SKM-1 treated with dmso at 0.1 percent for 144 hours (cell line): ENCODE results near the gene DNMBP.

Source experiments
- DNase-seq: peaks from one replicate; lab custom pipeline; 2025; ENCODE audit not compliant: unreplicated experiment; lab: John Stamatoyannopoulos, UW

Gene DNMBP

GRCh38 chr10:100009793-100010676 lies at the start of gene DNMBP:
TSS of gene DNMBP (minus strand) at chr10:100009947. CDS start at chr10:99972124, 37,823 bp downstream.
- peak; percentile 77 for DNase-seq

DNA sequence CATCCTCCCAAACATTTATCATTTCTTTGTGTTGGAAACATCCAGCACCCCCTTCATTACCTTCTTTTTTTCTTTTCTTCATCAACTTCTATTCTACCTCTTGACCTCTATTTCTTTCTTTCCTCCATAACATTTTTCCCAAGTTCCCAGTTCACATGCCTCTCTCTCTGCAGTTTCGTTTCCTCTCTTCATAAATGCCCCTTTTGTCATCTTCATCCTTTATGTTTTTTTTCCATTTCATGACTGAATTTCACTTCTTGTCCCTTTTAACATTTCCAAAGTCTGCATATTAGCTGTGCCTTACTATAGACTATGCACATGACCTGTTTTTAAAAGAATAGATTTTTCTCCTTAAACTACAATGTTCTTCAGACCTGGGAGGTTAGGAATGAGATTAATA lies 48.2 kb upstream of the DNMBP start:
- DNase-seq, result no peak

GRCh38 chr10:100053686-100054460 lies 44.1 kb upstream of the DNMBP start:
- no peak for DNase-seq

- peak; percentile 71 for DNase-seq
Observed at GRCh38 chr10:100046021-100046486, 36.3 kb upstream of the DNMBP start.

GRCh38 chr10:100045592-100045991 lies 35.8 kb upstream of the DNMBP start:
- DNase-seq, result no peak

DNA sequence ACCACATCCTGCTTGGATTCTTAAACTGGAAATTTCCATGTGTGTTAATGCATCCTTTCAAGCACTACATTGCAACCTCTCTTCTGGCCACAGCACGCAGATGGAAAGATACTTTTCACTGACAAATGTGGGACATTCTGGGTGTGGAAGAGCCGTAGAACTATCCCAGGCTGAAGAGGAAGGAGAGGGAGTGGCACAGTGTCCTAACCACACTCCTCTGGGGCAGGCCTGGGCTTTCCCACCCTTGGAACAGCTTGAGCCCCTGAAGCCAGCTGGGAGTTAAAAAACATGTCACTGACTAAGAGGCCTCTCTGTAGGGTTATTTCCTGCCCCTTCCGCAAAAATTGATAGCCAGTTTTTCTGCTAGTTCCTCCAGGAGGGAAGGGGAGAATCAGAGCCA lies 34.0 kb upstream of the DNMBP start:
- DNase-seq, result no peak

GRCh38 chr10:100043344-100043743 lies 33.6 kb upstream of the DNMBP start:
- DNase-seq, result no peak

DNA sequence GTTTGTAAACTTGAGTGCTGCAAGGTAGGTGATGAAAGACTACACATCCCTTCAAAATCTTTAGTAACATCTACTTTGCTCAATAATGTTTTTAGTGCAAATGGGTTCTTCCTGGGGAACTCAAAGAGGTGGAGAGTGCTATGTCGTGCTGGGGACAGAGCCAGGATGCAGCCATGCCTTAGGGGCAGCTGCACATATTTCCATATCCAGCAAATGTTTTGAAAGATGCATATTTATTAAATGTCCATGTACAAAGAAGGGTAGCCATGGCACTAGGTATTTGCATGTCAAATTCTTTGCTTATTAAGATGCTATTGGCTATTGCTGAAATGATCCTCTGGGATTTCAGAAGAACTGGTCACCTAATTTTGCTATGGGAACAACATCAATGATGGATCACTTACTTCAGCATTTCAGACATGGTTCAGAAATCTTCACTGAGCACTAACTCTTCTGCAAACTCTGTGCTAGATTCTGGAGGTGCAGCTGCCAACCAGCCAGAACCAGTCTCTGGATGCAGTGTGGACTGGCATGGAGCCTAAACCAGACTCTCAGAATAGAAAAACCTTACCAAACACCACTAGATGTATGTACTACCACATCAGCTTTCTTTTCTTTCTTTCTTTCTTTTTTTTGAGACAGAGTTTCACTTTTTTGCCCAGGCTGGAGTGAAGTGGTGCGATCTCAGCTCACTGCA lies 31.7 kb upstream of the DNMBP start:
- DNase-seq, result no peak

GRCh38 chr10:100038561-100039071 lies 28.9 kb upstream of the DNMBP start:
- no peak for DNase-seq

DNA sequence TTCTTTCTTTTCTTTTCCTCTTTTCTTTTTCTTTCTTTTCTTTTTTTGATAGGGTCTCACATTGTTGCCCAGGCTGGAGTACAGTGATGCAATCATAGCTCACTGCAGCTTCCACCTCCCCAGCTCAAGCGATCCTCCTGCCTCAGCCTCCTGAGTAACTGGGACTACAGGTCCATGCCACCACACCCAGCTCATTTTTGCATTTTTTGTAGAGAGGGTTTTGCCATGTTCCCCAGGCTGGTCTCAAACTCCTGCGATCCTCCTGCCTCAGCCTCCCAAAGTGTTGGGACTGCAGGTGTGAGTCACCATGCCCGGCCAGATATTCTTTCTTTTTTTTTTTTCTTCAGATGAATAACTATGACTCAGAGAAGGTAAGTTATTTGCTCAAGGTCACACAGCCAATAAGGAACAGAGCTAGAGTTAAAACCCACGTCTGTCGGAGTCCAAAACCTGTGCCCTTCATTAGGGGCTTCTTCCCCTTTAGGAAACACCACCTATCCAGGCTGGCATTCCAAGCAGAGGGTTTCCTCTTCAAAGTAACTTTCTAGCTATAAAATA lies 28.1 kb upstream of the DNMBP start:
- no peak for DNase-seq

DNA sequence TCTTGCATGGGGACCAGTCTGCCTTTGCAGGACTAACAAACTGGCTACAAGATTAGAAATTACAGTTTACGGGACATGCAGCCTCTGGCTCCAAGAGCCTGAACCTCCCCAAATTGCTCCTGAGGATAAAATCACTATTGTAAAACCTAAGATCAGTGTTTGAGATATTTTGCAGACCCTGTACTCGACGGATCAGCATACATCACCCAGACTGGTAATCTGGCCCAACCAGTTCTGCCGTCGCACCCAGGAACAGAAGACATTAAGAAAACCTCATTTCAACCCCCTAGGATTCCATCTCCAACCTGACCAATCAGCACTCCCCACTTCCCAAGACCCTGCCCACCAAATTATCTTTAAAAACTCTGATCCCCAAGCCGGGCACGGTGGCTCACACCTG lies 27.1 kb upstream of the DNMBP start:
- no peak for DNase-seq

DNA sequence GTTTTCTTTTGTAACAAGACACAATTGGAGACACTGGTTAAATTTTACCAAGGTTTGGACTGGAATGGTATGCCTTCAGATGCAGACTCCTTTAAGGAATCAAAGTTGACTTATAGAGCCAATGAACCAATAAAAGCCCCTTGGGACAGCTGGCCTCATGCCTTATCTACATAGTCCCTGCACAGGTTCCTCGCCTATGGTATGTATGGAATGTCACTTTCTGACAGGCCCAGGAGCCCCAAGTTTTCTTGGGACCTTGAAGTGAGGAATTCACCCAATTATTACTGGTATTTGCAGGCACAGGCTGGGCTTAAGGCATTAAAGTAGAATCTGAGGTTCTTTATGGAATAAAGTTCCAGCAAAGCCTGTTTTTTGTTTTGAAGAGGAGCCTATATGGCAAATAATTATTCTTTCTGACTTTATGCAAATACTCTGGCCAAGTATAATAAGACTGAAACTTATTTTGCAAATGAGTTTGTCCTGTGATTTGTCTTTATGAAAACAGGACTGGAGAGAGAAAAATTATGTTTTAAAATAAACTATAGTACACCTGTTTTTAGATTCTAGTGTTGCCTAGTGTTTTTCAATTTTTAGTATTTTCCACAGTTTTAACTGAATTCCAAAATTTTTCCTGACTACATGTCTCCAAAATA lies 24.1 kb upstream of the DNMBP start:
- no peak for DNase-seq

- DNase-seq, result no peak
Observed at GRCh38 chr10:100027416-100027815, 17.7 kb upstream of the DNMBP start.

DNA sequence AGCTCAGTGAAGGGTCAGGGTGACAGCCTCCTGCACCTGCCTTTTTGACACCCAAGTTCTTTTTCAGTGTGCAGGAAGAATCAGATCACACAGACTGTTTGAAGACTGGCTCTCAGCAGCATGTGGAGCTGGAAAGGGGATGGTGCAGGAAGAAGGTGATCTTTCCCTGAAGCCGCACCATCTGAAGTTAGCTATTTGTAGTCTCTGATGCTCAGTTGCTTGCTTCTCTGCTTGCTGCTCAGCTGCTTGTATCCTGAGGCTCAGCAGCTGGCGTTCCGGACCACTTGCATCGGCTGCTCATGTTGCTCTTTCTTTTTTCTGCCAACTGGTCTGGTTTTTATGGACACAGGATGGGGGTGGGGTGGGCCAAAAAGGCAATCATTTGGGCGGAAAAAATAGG lies 15.8 kb upstream of the DNMBP start:
- no peak for DNase-seq

- no peak for DNase-seq
Observed at GRCh38 chr10:100024748-100025147, 15.0 kb upstream of the DNMBP start.

DNA sequence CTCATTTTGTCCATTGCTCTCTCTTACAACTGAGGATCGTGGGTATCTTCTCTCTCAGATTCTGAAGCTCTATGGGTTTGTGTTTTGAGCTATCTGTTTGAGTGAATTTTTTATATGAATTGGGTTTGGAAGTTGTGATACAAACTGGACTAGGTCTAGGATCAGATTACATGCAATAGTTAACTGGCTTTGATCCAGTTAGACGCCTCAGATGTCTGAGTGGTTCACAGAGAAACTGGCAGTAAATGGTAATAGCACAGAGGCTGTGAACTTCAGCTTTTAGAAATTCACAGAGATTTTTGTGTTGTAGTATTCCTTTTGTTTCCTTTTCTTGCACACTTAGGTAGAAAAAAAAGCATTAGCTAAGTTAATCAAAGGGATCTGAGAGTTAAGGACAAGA lies 12.7 kb upstream of the DNMBP start:
- no peak for DNase-seq

- no peak for DNase-seq
Observed at GRCh38 chr10:100021322-100021721, 11.6 kb upstream of the DNMBP start.

DNA sequence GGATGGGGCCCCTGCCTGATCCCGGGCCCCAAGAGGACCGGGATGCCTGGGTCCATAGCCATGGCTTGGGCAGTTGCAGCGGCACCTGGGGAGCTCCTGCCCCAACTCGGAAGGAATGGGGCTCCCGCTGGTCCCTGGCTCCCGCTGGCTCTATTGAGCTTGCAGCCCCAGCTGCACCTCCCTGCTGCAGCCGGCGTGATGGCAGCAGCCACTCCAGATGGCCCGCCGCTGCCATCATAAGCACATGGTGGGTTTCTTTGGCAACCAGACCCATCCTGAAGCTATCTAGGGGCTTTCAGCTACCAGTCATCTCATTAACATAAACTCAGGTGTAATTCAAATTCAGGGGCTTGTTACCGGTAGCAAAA lies 11.1 kb upstream of the DNMBP start:
- no peak for DNase-seq

- DNase-seq, result no peak
Observed at GRCh38 chr10:100020142-100020885, 10.6 kb upstream of the DNMBP start.

DNA sequence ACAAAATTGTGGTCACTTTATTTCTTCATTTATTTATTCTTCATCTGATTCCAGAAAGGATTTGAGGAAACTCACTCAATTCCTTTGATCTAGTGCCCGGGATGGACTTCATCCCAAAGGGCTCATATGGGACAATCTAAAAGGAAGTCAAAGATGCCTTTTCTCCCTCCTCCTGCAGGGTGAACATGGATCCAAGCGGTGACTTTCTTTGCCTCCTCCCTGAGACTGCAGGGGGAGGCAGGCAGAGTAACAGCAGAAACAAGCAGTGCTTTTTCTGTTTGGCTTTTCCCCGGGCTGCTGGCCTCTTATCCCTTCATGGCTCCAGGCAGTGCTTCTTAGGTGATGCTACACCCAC lies 10.0 kb upstream of the DNMBP start:
- no peak for DNase-seq
